Naive thymus-derived CD4-positive, alpha-beta T cell (primary cell): ENCODE data around the gene USP48. TPM values are rescaled to one million over a fixed set of nuclear protein-coding genes. Genes with fewer than 3 reads are reported as not detected.
A peak's percentile ranks its signal among the peaks of the same experiment; 100 is the strongest.

Experiments
- ATAC-seq: fragments of 150-1000 bp; cut with Tn5 transposase; 2 replicates; pipeline ENCODE4 v1.10.0; 2021; ENCODE audit warnings: mild to moderate bottlenecking, moderate library complexity
- CTCF ChIA-PET: fragments of 350-600 bp; sonication (Branson Sonifier 250); formaldehyde crosslinking; loops from one replicate; lab custom pipeline; 2021; ENCODE audit warnings: antibody characterized with exemption; lab: Charles Lee
- POLR2A ChIA-PET: fragments of 350-600 bp; sonication (Branson Sonifier 250); formaldehyde crosslinking; loops from one replicate; lab custom pipeline; 2021; ENCODE audit warnings: antibody characterized with exemption, inconsistent platforms; lab: Charles Lee
- DNase-seq, 9 donors: peaks; one replicate each; pipeline versions ENCODE4 v3.0.0 to v3.0.0-alpha.2; 2020 to 2022; ENCODE audit warnings: mixed read lengths in 1 of 9
- H3K27ac ChIP-seq: one replicate; pipeline ENCODE4 v1.7.0; 2013; ENCODE audit warnings: mild to moderate bottlenecking, low read depth, low read length, moderate library complexity
- H3K27me3 ChIP-seq, 2 donors: one replicate each; pipeline ENCODE4 v1.7.0; 2013; ENCODE audit warnings: low read length in 2 of 2, mild to moderate bottlenecking in 2 of 2, moderate library complexity in 2 of 2; ENCODE audit not compliant: control insufficient read depth in 2 of 2, insufficient read depth in 2 of 2
- H3K36me3 ChIP-seq, 3 experiments: 1 replicate in 2 of 3; 2 replicates in 1 of 3; pipeline ENCODE4 v1.7.0; 2013; ENCODE audit warnings: low read length in 3 of 3, mild to moderate bottlenecking in 3 of 3, moderate library complexity in 1 of 3; ENCODE audit not compliant: insufficient read depth in 3 of 3, control insufficient read depth in 2 of 3
- H3K4me1 ChIP-seq, 2 donors: one replicate each; pipeline ENCODE4 v1.7.0; 2013; ENCODE audit warnings: low read length in 2 of 2, mild to moderate bottlenecking in 2 of 2, moderate library complexity in 1 of 2; ENCODE audit not compliant: control insufficient read depth in 2 of 2, insufficient read depth in 2 of 2
- H3K4me3 ChIP-seq: 2 replicates; pipeline ENCODE4 v1.7.0; 2013; ENCODE audit warnings: mild to moderate bottlenecking, low read length
- H3K9me3 ChIP-seq, 3 experiments: 1 replicate in 2 of 3; 2 replicates in 1 of 3; pipeline ENCODE4 v1.7.0; 2013; ENCODE audit warnings: low read length in 3 of 3; ENCODE audit not compliant: control insufficient read depth in 2 of 3
- H3K27ac Mint-ChIP-seq, 9 donors: one replicate each; pipeline ENCODE4 v1.8.0; 2020 to 2022; ENCODE audit warnings: mixed read lengths in 9 of 9, mild to moderate bottlenecking in 8 of 9, moderate library complexity in 5 of 9, inconsistent platforms in 2 of 9
- H3K27me3 Mint-ChIP-seq, 5 donors: one replicate each; pipeline ENCODE4 v1.8.0; 2021 to 2022; ENCODE audit warnings: mixed read lengths in 5 of 5, mild to moderate bottlenecking in 1 of 5
- H3K36me3 Mint-ChIP-seq, 5 donors: one replicate each; pipeline ENCODE4 v1.8.0; 2020 to 2022; ENCODE audit warnings: mixed read lengths in 5 of 5, mild to moderate bottlenecking in 3 of 5, inconsistent platforms in 1 of 5
- H3K4me1 Mint-ChIP-seq, 7 donors: one replicate each; pipeline ENCODE4 v1.8.0; 2020 to 2022; ENCODE audit warnings: mixed read lengths in 7 of 7, mild to moderate bottlenecking in 3 of 7, inconsistent platforms in 1 of 7
- H3K4me3 Mint-ChIP-seq, 10 donors: one replicate each; pipeline ENCODE4 v1.8.0; 2020 to 2022; ENCODE audit warnings: mild to moderate bottlenecking in 10 of 10, mixed read lengths in 10 of 10, moderate library complexity in 6 of 10, inconsistent platforms in 2 of 10
- H3K9me3 Mint-ChIP-seq, 11 donors: one replicate each; pipeline ENCODE4 v1.8.0; 2020 to 2022; ENCODE audit warnings: mixed read lengths in 11 of 11, mild to moderate bottlenecking in 4 of 11, inconsistent platforms in 1 of 11, moderate library complexity in 1 of 11
- intact Hi-C, 2 donors: fragments of 100-400 bp; cut with micrococcal nuclease; formaldehyde crosslinking; loops; one replicate each; pipeline ENCODE4 v1.15.1; 2023
- polyA plus RNA-seq, 2 donors: library from polyadenylated mRNA; unstranded; fragments of 300-500 nt; fragmentation: Illumina TruSeq; gene quantifications; one replicate each; pipeline ENCODE4 v1.2.3, GENCODE V29; 2021
- total RNA-seq, 6 experiments: library from RNA in 5 of 6; stranded (reverse) in 5 of 6; gene quantifications; 1 replicate in 5 of 6; 2 replicates in 1 of 6; pipeline ENCODE4 v1.2.3 and lab custom pipeline; 2021 to 2026

Gene USP48
- total and polyA plus RNA-seq, 7 experiments from 2014 or later, result 34.8 to 107 (median 79.5) TPM

DNA sequence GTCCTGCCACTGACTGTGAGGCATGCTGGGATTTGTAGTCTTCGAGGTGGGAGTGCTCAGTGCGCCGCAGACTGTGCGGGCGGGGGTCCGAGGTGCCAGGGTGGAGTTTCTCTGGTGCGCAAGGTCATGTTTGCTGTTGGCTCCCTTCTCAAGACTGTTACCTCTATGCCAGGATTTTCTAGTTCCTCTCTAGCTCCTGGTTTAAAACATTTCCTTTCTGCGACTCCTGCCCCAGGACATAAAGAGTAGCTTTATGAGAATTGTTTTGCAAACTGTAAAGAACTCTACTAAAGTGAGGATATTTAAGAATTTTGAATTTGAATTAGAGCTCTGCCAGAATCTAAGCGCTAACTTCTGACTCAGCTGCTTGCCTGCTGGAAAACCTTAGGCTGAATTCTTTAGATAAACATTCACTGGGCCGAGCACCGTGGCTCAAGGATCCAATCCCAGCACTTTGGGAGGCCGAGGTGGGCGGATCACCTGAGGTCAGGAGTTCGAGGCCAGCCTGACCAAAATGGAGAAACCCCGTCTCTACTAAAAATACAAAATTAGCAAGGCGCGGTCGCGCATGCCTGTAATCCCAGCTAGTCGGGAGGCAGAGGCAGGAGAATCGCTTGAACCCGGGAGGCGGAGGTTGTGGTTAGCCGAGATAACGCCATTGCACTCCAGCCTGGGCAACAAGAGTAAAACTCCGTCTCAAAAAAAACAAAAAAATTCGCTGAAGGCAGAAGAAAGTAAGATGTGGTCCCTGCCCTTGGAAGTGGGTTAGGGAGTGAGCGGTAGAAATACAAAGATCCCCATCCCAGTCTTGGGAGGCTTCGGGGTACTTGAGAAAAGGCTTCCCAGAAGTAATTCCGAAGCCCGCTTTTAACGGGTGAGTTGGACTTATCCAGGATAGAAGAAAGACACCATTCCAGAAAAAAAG lies 992 bp upstream of the USP48 start:
- H3K27me3 ChIP-seq, result no peaks in the 10 kb centered on the region
- H3K4me3 Mint-ChIP-seq, result peak overlapping the region; percentile 92 to 99 (median 98)
- intact Hi-C loops, result loop anchor here (1.0 to 10.0 kb wide), 14 partner anchors 37 to 1901 kb away; partner anchors contain the start of genes CDC42 (in 2 of the 2), ZBTB40 (in 2 of the 2), EIF4G3 (in 1 of the 2) and HNRNPR (in 1 of the 2)
- peaks cover 0 to 1% (median 0%) of the 10 kb centered on the region in 5 donors for H3K36me3 Mint-ChIP-seq
- ATAC-seq, result no peak
- peaks cover 0 to 10% (median 0%) of the 10 kb centered on the region in 3 experiments for H3K36me3 ChIP-seq
- peak overlapping the region; percentile 99 to 100 (median 100) for H3K27ac Mint-ChIP-seq
- DNase-seq, result no peak
- H3K4me3 ChIP-seq, result peak overlapping the region; percentile 93
- peak overlapping the region; percentile 99 for H3K27ac ChIP-seq
- H3K27me3 Mint-ChIP-seq, result peaks cover 0 to 12% (median 0%) of the 10 kb centered on the region in 5 donors
- ChIA-PET POLR2A (interaction anchor here (0.6 to 3.5 kb wide), 11 partner anchors 9 to 1150 kb away, joined by 3 to 24 read pairs (median 4); partner anchors contain the start of gene CDC42), CTCF (no interaction called here)
- H3K9me3 ChIP-seq, result no peaks in the 10 kb centered on the region
- H3K4me1 ChIP-seq, result peaks cover 19 to 23% of the 10 kb centered on the region in 2 donors
- peaks cover 19 to 35% (median 28%) of the 10 kb centered on the region in 7 donors for H3K4me1 Mint-ChIP-seq
- no peaks in the 10 kb centered on the region for H3K9me3 Mint-ChIP-seq

DNA sequence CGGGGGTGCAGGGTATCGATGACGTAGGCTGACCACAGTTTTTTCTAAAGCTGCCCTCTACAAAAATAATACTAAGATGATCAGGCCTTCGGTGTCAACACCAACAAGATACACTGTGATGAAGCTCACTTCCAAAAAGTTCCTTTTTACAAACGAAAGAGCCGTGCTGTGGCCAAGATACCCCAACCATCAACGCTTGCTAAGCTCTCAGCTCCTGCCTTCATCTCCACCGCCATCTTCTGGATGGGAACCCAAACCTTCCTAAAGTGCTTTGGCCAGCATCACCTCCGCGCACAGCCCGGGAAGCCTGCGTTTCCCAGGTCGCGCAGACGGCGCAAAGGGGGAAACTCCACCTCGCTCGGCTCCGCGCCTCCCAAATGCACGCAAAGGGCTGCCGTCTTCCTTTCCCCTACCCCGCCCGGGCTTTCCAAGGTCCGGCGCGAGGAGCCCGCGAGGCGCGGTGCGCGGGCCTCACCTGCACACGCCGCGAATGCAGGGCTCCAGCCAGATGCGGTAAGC lies 541 bp downstream of the USP48 start:
- peaks cover 19 to 45% (median 37%) of the 10 kb centered on the region in 7 donors for H3K4me1 Mint-ChIP-seq
- POLR2A ChIA-PET, result interaction anchor here (0.6 to 3.5 kb wide), 7 partner anchors 15 to 252 kb away, joined by 3 to 24 read pairs (median 4); no protein-coding TSS in a partner anchor
- H3K27ac Mint-ChIP-seq, result peak overlapping the region; percentile 87 to 100 (median 99)
- Histone ChIP-seq H3K4me1 (peaks cover 19 to 23% of the 10 kb centered on the region in 2 donors), H3K4me3 (peak overlapping the region; percentile 93), H3K27me3 (no peaks in the 10 kb centered on the region), H3K36me3 (peaks cover 0 to 10% (median 0%) of the 10 kb centered on the region in 3 experiments), H3K27ac (peak overlapping the region; percentile 99), H3K9me3 (no peaks in the 10 kb centered on the region)
- intact Hi-C loops, result loop anchor here (1.0 to 10.0 kb wide), 9 partner anchors 35 to 1900 kb away; partner anchors contain the start of genes EIF4G3 (in 1 of the 2), HNRNPR (in 1 of the 2), KDM1A (in 1 of the 2) and OTUD3 (in 1 of the 2)
- DNase-seq (peak in 2 of 9 donors; percentile 26 to 54), ATAC-seq (peak; percentile 18)
- CTCF ChIA-PET, result interaction anchor here (0.9 kb wide), 1 partner anchor 154 kb away, joined by 3 read pairs; no protein-coding TSS in a partner anchor
- H3K4me3 Mint-ChIP-seq, result peak overlapping the region; percentile 92 to 99 (median 98)
- H3K36me3 Mint-ChIP-seq, result peaks cover 0 to 7% (median under 1%) of the 10 kb centered on the region in 5 donors
- no peaks in the 10 kb centered on the region for H3K9me3 Mint-ChIP-seq
- peaks cover 0 to 9% (median 0%) of the 10 kb centered on the region in 5 donors for H3K27me3 Mint-ChIP-seq

DNA sequence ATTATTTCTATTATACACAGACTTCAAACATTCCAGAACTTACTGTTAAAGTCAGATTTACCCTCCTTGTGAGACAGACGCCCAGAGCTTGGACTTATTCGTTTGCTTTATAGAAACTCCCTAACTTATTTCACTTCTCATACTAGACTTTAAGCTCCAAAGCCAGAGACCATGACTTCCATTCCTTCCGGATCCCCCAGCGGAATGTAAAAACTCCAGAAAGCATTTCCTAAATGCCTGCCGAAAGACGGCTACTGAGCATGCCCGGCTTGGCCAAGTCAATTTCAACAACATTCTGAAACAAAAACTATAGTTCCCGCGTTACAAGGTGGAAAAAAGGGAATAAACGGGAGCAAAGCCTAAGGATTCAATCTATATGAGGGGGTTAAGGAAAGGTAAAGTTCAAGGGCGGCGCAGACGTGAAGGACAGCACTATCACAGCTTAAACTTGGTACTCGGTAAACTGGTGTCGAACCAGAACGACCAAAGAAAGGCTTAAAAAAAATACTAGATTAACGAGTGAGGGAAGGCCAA lies 1.1 kb downstream of the USP48 start:
- POLR2A ChIA-PET, result interaction anchor here (0.6 to 3.5 kb wide), 4 partner anchors 28 to 242 kb away, joined by 3 to 24 read pairs (median 4); no protein-coding TSS in a partner anchor
- DNase-seq (no peak), ATAC-seq (peak; percentile 0)
- Mint-ChIP-seq H3K9me3 (no peaks in the 10 kb centered on the region), H3K27me3 (peaks cover 0 to 8% (median 0%) of the 10 kb centered on the region in 5 donors), H3K27ac (peak overlapping the region; percentile 87 to 100 (median 99)), H3K4me3 (peak overlapping the region; percentile 92 to 99 (median 98)), H3K4me1 (peaks cover 19 to 50% (median 43%) of the 10 kb centered on the region in 7 donors), H3K36me3 (peaks cover 0 to 8% (median 3%) of the 10 kb centered on the region in 5 donors)
- Histone ChIP-seq H3K4me1 (peaks cover 19 to 23% of the 10 kb centered on the region in 2 donors), H3K27ac (peak overlapping the region; percentile 99), H3K36me3 (peaks cover 0 to 10% (median 0%) of the 10 kb centered on the region in 3 experiments), H3K9me3 (no peaks in the 10 kb centered on the region), H3K4me3 (peak overlapping the region; percentile 93), H3K27me3 (no peaks in the 10 kb centered on the region)
- CTCF ChIA-PET, result interaction anchor here (0.9 kb wide), 1 partner anchor 154 kb away, joined by 3 read pairs; no protein-coding TSS in a partner anchor
- intact Hi-C loops, result loop anchor here (1.0 to 10.0 kb wide), 9 partner anchors 35 to 1899 kb away; partner anchors contain the start of genes EIF4G3 (in 1 of the 2), HNRNPR (in 1 of the 2), KDM1A (in 1 of the 2) and OTUD3 (in 1 of the 2)

DNA sequence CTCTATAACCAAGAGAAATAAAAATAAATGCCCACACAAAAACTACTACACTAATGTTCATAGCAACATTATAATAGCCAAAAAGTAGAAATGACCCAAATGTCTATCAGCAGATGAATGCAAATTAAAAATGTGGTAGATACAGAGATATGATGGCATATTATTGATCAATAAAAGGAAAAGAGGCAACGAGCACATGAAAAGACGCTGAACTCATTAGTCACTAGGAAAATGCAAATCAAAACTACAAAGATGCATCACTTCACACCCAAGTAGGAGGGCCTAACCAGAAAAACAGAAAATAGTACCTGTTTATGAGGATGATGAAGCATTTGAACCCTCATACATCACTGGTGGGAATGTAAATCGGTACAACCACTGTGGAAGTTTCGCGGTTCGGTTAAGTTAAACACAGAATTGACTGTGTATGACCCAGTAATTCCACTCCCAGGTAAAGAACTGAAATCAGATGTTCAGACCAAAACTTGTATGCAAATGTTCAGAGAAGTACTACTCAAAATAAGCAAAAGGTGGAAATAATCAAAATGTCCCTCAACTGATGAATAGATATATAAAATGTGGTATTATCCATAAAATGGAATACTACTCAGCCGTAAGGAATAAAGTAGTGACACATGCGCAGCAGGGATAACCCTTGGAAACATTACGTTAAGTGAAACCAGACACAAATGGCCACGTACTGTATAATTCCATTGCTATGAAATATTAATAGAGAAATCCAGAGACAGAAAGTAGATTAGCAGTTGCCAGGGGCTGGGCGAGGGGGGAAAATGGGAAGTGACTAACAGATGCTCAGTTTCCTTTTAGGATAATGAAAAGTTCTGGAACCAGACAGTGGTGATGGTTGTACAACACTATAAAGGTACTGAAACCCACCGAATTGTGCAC lies 3.1 kb downstream of the USP48 start:
- H3K4me1 Mint-ChIP-seq, result peaks cover 30 to 66% (median 53%) of the 10 kb centered on the region in 7 donors
- ChIA-PET POLR2A (no interaction called here), CTCF (no interaction called here)
- H3K36me3 ChIP-seq, result peaks cover 0 to 10% (median 0%) of the 10 kb centered on the region in 3 experiments
- H3K4me3 ChIP-seq, result no peak overlapping the region
- H3K27me3 ChIP-seq, result no peaks in the 10 kb centered on the region
- ATAC-seq (no peak), DNase-seq (peak in 1 of 9 donors; percentile 42)
- H3K27ac Mint-ChIP-seq, result peak overlapping the region; percentile 8 to 77 (median 63)
- peaks cover 0 to 14% (median 3%) of the 10 kb centered on the region in 5 donors for H3K36me3 Mint-ChIP-seq
- H3K4me1 ChIP-seq, result peaks cover 23 to 26% of the 10 kb centered on the region in 2 donors
- no peak overlapping the region for H3K27ac ChIP-seq
- peaks cover 0 to 4% (median 0%) of the 10 kb centered on the region in 5 donors for H3K27me3 Mint-ChIP-seq
- intact Hi-C loops, result loop anchor here (5.0 to 10.0 kb wide), 5 partner anchors 33 to 1565 kb away; partner anchors contain the start of genes EIF4G3 (in 1 of the 2), HNRNPR (in 1 of the 2), KDM1A (in 1 of the 2) and TEX46 (in 1 of the 2)
- H3K4me3 Mint-ChIP-seq, result peak overlapping the region; percentile 41 to 95 (median 69)
- H3K9me3 Mint-ChIP-seq, result no peaks in the 10 kb centered on the region
- H3K9me3 ChIP-seq, result no peaks in the 10 kb centered on the region

DNA sequence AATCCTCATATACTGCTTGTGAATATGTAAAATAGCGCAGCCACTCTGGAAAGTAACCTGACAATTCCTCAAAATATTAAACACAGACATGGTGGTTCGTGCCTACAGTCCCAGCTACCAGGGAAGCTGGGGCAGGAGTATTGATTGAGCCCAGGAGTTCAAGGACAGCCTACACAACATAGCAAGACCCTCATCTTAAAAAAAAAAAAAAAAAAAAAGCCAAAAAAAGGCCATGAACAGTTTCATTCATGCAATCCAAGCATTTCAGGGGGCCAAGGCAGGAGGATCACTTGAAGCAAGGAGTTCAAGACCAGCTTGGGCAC lies 4.6 kb downstream of the USP48 start:
- Histone ChIP-seq H3K27ac (no peak overlapping the region), H3K4me1 (peaks cover 19 to 30% of the 10 kb centered on the region in 2 donors), H3K36me3 (peaks cover 0 to 10% (median 0%) of the 10 kb centered on the region in 3 experiments), H3K27me3 (no peaks in the 10 kb centered on the region), H3K4me3 (no peak overlapping the region), H3K9me3 (no peaks in the 10 kb centered on the region)
- no peak for ATAC-seq
- POLR2A ChIA-PET, result interaction anchor here (0.6 kb wide), 1 partner anchor 281 kb away, joined by 3 read pairs; no protein-coding TSS in a partner anchor
- Mint-ChIP-seq H3K4me3 (peak overlapping the region in 4 of 10 donors; percentile 6 to 45 (median 30)), H3K4me1 (peaks cover 30 to 68% (median 58%) of the 10 kb centered on the region in 7 donors), H3K36me3 (peaks cover 0 to 14% (median 3%) of the 10 kb centered on the region in 5 donors), H3K27me3 (peaks cover 0 to 4% (median 0%) of the 10 kb centered on the region in 5 donors), H3K27ac (peak overlapping the region in 5 of 9 donors; percentile 9 to 78 (median 54)), H3K9me3 (no peaks in the 10 kb centered on the region)
- CTCF ChIA-PET, result interaction anchor here (0.6 kb wide), 1 partner anchor 178 kb away, joined by 4 read pairs; no protein-coding TSS in a partner anchor
- no peak for DNase-seq
- intact Hi-C loops, result no loop called here
